Uterus (tissue), 2 donors: Measurements from ENCODE around the gene FAM20A.

Experiments
- POLR2A ChIP-seq, 2 donors: fragments of 450-650 bp; IDR thresholded peaks; one replicate each; pipeline ENCODE4 v1.6.1; 2016; ENCODE audit warnings: antibody characterized with exemption in 2 of 2, mild to moderate bottlenecking in 1 of 2, moderate library complexity in 1 of 2
- TF ChIP-seq, protein P1 (sequence below), 4 experiments: fragments of 200-600 bp in 2 of 4; fragments of 450-650 bp in 2 of 4; sonication (generic) in 2 of 4; IDR thresholded peaks; one replicate each; pipeline ENCODE4 v1.5.1; 2016 to 2019; ENCODE audit warnings: antibody characterized with exemption in 4 of 4, mild to moderate bottlenecking in 2 of 4, moderate library complexity in 1 of 4

DNA sequence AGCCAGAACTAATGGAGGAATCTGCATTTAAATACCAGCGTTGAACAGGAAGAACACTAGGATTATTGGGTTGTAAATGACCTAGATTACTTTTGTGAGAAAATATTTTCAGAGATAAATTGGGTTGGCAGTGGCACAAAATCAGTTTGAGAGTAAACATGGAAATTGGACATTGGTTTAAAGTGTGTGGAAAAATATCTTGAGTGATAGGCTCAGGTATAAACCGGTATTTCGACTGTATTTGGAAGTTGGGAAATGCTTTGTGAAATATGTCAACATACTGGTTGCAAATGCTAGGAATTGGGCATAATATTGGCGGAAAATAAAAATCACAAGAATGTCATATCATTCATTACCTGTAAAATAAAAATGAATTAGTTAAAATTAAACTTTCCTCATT lies 73.9 kb downstream of the FAM20A start:
- TF ChIP-seq, protein P1, sequence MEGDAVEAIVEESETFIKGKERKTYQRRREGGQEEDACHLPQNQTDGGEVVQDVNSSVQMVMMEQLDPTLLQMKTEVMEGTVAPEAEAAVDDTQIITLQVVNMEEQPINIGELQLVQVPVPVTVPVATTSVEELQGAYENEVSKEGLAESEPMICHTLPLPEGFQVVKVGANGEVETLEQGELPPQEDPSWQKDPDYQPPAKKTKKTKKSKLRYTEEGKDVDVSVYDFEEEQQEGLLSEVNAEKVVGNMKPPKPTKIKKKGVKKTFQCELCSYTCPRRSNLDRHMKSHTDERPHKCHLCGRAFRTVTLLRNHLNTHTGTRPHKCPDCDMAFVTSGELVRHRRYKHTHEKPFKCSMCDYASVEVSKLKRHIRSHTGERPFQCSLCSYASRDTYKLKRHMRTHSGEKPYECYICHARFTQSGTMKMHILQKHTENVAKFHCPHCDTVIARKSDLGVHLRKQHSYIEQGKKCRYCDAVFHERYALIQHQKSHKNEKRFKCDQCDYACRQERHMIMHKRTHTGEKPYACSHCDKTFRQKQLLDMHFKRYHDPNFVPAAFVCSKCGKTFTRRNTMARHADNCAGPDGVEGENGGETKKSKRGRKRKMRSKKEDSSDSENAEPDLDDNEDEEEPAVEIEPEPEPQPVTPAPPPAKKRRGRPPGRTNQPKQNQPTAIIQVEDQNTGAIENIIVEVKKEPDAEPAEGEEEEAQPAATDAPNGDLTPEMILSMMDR (IDR thresholded peaks at IDR 0.05): no peak
- no peak for TF ChIP-seq POLR2A (IDR thresholded peaks at IDR 0.05)
